IPS DF 6.9 (cell line): Measurements from ENCODE around the gene TXNL4A.
"Not testable (repeated sequence)": the region's sequence is repeated elsewhere in the genome, so short reads cannot be mapped to it uniquely, and the experiment has no call there.

ENCODE experiments used
- DNase-seq: peaks from one replicate; pipeline ENCODE4 v3.0.0-alpha.2; 2013; ENCODE audit warnings: low read depth, low spot score
- H3K27ac ChIP-seq: one replicate; pipeline ENCODE4 v1.5.1; 2013; ENCODE audit warnings: low read length, control low read depth
- H3K27me3 ChIP-seq: 2 replicates; pipeline ENCODE4 v1.6.1; 2013; ENCODE audit warnings: mild to moderate bottlenecking, low read length; ENCODE audit not compliant: control insufficient read depth, insufficient read depth
- H3K36me3 ChIP-seq: 2 replicates; pipeline ENCODE4 v1.6.1; 2013; ENCODE audit warnings: low read length; ENCODE audit not compliant: control insufficient read depth, insufficient read depth
- H3K4me1 ChIP-seq: 2 replicates; pipeline ENCODE4 v1.6.1; 2013; ENCODE audit warnings: low read length; ENCODE audit not compliant: control insufficient read depth, insufficient read depth
- H3K4me3 ChIP-seq: 2 replicates; pipeline ENCODE4 v1.5.1; 2013; ENCODE audit warnings: mild to moderate bottlenecking, low read length
- H3K9me3 ChIP-seq: 2 replicates; pipeline ENCODE4 v1.6.1; 2013; ENCODE audit warnings: low read length, inconsistent platforms; ENCODE audit not compliant: control insufficient read depth, insufficient read depth
- WGBS: extraction: QIAGEN DNeasy Blood & Tissue Kit; methylation state at CpG from one replicate; pipeline ENCODE4 v1.1.7; 2013; ENCODE audit warnings: mixed read lengths, missing lambda C conversion rate; ENCODE audit not compliant: insufficient read length, insufficient coverage; 5-methylcytosine and 5-hydroxymethylcytosine counted together

Gene TXNL4A

GRCh38 chr18:80023173-80023572 lies 34.8 kb upstream of the TXNL4A start:
- H3K4me1 ChIP-seq: no peaks in the 10 kb centered on the region
- H3K27me3 ChIP-seq: no peaks in the 10 kb centered on the region
- DNase-seq: peak; percentile 43
- H3K36me3 ChIP-seq: no peaks in the 10 kb centered on the region
- no CpG with 5 or more reads among the region's 4 CpGs for WGBS
- peaks cover 9% of the 10 kb centered on the region for H3K9me3 ChIP-seq
- H3K4me3 ChIP-seq: no peak overlapping the region
- H3K27ac ChIP-seq: no peak overlapping the region

DNA sequence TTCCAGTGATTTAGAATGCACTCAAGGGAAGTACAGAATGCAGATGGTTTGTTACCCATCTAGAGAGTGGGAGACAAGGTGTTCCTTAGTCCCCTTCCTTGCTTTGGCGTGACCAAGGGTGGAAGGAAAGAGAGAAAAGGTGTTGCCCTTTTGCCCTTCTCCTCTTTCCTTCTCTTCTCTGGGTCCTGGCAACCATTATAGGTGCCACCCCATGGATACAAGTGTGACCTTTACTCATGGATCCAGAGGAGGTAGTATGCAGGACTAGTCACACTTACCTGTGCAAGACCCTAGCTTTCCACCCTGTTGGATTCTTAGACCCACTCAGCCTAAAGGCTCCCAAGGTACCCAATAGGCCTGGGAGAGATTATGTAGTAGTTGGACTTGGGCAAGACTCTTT lies 34.2 kb upstream of the TXNL4A start:
- Histone ChIP-seq H3K4me1 (no peaks in the 10 kb centered on the region), H3K27ac (no peak overlapping the region), H3K9me3 (peaks cover 9% of the 10 kb centered on the region), H3K36me3 (no peaks in the 10 kb centered on the region), H3K4me3 (no peak overlapping the region), H3K27me3 (no peaks in the 10 kb centered on the region)
- WGBS: no CpG with 5 or more reads among the region's 1 CpG
- no peak for DNase-seq

DNA sequence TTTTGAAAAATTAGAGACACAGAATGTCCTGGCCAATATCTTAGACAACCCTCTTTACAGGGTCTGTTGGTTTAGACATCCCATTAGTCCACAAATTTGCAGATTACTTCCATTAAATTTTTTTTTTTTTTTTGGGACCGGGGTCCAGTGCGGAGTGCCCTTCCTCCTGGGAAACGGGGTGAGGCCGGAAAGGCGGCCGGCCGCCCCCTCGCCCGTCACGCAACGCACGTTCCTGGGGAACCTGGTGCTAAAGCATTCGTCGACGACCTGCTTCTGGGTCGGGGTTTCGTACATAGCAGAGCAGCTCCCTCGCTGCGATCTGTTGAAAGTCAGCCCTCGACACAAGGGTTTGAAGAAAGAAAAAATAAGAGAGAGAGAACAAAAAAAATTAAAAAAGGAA lies 24.4 kb upstream of the TXNL4A start:
- no peaks in the 10 kb centered on the region for H3K9me3 ChIP-seq
- no peaks in the 10 kb centered on the region for H3K27me3 ChIP-seq
- no peak overlapping the region for H3K4me3 ChIP-seq
- H3K4me1 ChIP-seq: no peaks in the 10 kb centered on the region
- WGBS: no CpG with 5 or more reads among the region's 20 CpGs
- H3K27ac ChIP-seq: no peak overlapping the region
- DNase-seq: no peak
- no peaks in the 10 kb centered on the region for H3K36me3 ChIP-seq

GRCh38 chr18:80011496-80012137 lies 23.3 kb upstream of the TXNL4A start:
- H3K9me3 ChIP-seq, H3K27ac ChIP-seq, H3K27me3 ChIP-seq, H3K4me3 ChIP-seq, DNase-seq, H3K4me1 ChIP-seq, H3K36me3 ChIP-seq: not testable (repeated sequence)
- no CpG with 5 or more reads among the region's 14 CpGs for WGBS

- Histone ChIP-seq H3K27me3 (no peaks in the 10 kb centered on the region), H3K4me1 (no peaks in the 10 kb centered on the region), H3K9me3 (no peaks in the 10 kb centered on the region), H3K36me3 (no peaks in the 10 kb centered on the region), H3K4me3 (no peak overlapping the region), H3K27ac (no peak overlapping the region)
- no CpG with 5 or more reads among the region's 5 CpGs for WGBS
- no peak for DNase-seq
Measured at GRCh38 chr18:80010551-80010906, 22.2 kb upstream of the TXNL4A start.

DNA sequence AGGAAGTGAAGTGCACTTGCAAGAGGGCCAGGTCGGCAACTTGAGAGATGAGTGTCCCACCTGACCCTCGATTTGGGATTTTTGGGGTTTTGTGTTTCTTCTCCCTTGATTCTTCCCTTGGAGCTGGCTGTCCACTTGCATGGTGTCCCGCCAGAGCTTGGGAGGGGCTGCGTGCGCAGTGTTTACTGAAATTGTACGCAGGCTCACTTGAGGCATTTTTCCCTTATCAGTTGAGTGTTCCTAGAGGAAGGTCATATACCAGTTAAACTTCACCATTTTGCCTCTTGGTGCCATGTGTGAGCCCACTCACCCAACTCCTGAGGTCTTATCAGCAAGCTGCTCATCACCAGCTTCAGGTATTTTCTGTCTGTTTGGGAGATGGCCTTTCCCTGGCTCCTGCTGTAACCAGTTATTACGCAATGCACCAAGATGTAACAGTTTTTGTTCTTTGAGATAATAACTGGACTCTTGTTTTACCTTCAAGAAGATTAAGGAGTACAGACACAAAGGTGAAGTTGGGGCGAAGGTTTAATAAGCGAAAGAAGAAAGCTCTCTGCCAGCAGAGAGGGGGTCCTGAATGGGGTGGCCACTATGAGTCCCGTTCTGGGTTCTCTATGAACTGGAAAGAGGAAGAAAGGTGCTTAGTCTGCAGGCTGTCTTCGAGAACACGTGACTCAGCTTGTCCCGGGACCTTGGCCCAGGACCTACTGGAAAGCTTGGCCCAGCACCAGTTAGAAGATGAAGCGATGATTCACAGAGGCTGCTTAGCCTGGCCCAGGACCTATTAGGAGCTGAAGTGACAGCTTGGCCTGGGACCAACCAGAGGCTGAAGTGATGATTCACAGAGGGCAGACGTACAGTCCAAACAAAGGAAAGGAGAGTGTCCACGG lies 21.5 kb upstream of the TXNL4A start:
- Histone ChIP-seq H3K9me3 (no peaks in the 10 kb centered on the region), H3K4me3 (no peak overlapping the region)
- no CpG with 5 or more reads among the region's 16 CpGs for WGBS

GRCh38 chr18:80006724-80007123 lies 18.4 kb upstream of the TXNL4A start:
- WGBS: no CpG with 5 or more reads among the region's 7 CpGs
- DNase-seq: no peak

More for the DNA sequence above, 21.5 kb upstream of the TXNL4A start:
- no peak for DNase-seq
- no peak overlapping the region for H3K27ac ChIP-seq
- no peaks in the 10 kb centered on the region for H3K4me1 ChIP-seq
- H3K27me3 ChIP-seq: no peaks in the 10 kb centered on the region
- no peaks in the 10 kb centered on the region for H3K36me3 ChIP-seq

GRCh38 chr18:80004600-80005342 lies 16.4 kb upstream of the TXNL4A start:
- no peaks in the 10 kb centered on the region for H3K4me1 ChIP-seq
- H3K9me3 ChIP-seq: peaks cover 3% of the 10 kb centered on the region; the same call in 1 of the 2 replicates
- H3K4me3 ChIP-seq: no peak overlapping the region
- H3K27ac ChIP-seq: no peak overlapping the region
- no peaks in the 10 kb centered on the region for H3K36me3 ChIP-seq
- H3K27me3 ChIP-seq: no peaks in the 10 kb centered on the region
- no peak for DNase-seq
- no CpG with 5 or more reads among the region's 12 CpGs for WGBS

More at GRCh38 chr18:80006724-80007123, 18.4 kb upstream of the TXNL4A start:
- Histone ChIP-seq H3K36me3 (no peaks in the 10 kb centered on the region), H3K27me3 (no peaks in the 10 kb centered on the region), H3K4me3 (no peak overlapping the region), H3K9me3 (no peaks in the 10 kb centered on the region), H3K27ac (no peak overlapping the region), H3K4me1 (no peaks in the 10 kb centered on the region)

DNA sequence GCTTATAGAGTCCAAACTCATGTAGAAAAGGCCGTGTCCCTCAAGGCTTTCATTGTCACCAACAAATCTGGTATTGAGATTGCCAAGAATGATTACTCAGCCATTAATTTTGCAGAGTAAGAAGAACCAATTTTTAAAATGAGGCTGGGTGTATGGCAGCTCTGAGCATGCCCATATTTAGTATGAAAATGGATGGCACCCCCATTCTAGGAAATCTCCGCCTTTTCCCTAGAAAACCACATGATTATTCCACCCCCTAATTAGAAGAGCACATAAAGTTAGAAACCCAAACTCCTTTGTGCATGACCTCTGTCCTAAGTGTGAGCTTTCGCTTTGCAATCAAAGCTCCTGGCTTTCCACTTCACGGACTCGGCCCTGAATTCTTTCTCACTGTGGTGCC lies 14.1 kb upstream of the TXNL4A start:
- H3K4me1 ChIP-seq: no peaks in the 10 kb centered on the region
- H3K27ac ChIP-seq: no peak overlapping the region
- no peak overlapping the region for H3K4me3 ChIP-seq
- no peaks in the 10 kb centered on the region for H3K27me3 ChIP-seq
- H3K9me3 ChIP-seq: peaks cover 3% of the 10 kb centered on the region; the same call in 1 of the 2 replicates
- DNase-seq: no peak
- H3K36me3 ChIP-seq: no peaks in the 10 kb centered on the region
- no CpG with 5 or more reads among the region's 5 CpGs for WGBS

- H3K4me3 ChIP-seq: no peak overlapping the region
- H3K4me1 ChIP-seq: no peaks in the 10 kb centered on the region
- WGBS: no CpG with 5 or more reads among the region's 3 CpGs
- no peak for DNase-seq
- H3K36me3 ChIP-seq: no peaks in the 10 kb centered on the region
- H3K27ac ChIP-seq: no peak overlapping the region
- no peaks in the 10 kb centered on the region for H3K27me3 ChIP-seq
- H3K9me3 ChIP-seq: peaks cover 3% of the 10 kb centered on the region; the same call in 1 of the 2 replicates
Measured at GRCh38 chr18:80000877-80001276, 12.5 kb upstream of the TXNL4A start.
